GM18909 (cell line): ENCODE measurements around the gene GABRA6.
"Not testable (repeated sequence)": the region's sequence is repeated elsewhere in the genome, so short reads cannot be mapped to it uniquely, and the experiment has no call there.

Experiments used
- ATAC-seq: cut with Tn5 transposase; IDR thresholded peaks from one replicate; pipeline ENCODE4 v1.9.1; 2021; ENCODE audit warnings: mild to moderate bottlenecking; ENCODE audit not compliant: unreplicated experiment, poor library complexity

GABRA6 gene

DNA sequence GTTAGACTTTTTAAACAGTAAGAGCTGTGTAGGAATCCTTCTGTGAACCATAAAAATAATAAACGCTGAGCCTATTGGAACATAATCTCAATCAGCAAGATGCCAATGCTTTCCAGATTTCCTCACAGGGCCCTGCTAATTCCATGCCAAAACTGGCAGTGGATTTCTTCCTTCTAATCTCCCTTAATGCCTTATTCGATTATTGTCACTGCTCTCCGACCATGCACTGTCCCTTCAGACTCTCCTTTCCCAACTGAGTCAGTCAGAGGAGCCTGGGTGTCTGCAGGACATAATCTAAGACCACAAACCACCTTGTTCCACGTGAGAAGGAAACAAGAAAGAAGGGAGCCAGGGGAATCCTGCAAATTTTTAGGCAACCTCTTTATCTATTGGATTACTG, at the start of gene GABRA6:
TSS of gene GABRA6 (plus strand) at position 261 of the 400 bp plus-strand sequence. CDS start 269 bp downstream, outside the sequence.
- no peak for ATAC-seq

DNA sequence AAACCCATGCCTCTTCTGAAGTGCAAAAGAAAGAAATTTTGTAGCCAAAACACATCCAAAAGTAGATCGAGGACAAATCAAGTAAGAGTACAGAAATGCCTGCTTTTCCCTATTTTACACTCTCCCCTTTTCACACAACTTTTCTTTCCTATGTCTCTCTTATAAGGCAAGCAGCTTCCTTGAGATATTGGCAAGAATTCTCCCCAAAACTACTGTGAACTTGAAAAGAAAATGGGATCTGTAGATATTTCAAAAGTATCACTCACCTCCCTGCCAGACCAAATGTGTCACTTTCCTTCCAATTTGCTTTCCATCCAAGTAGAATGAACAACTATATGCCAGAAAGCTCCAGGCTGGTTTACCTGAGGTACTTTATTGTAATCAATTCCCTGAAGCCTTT, 47.9 kb upstream of the GABRA6 start:
- ATAC-seq = no peak

DNA sequence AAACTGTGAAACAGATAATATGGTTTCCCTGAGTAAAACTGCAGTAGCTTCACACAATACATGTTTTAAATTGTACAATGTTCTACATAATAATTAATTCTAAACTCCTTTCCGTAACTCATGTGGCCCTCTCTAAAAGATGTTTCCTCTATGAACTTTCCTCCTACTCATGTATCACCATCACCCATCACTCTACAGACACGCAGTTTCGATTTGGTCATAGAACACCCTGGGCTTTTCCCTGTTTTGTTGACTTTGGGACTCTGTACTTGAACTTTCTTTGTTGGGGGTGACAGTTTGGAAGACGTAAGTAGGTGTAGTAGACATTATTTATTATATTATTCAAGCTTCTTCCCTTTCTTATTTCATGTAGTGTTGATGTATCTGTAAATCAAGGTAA, 44.1 kb upstream of the GABRA6 start:
- no peak for ATAC-seq

DNA sequence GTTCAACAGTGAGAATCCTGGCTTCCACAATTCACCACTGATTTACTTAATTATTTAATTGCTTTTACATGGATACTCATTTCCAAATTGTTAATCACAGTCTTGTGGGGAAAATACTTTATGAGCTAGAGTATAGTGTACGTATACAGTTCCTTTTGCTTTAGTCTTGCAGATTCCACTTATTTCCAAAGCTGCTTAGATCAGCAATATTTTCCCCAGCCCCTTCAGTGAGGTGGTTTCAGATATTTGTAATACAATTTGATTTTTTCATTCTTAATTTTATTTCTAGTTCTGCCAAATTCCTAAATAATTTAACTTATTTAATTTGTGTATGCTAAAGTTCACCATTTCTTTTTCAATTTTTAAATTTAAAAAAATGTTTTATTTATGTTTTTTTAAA, 40.3 kb upstream of the GABRA6 start:
- ATAC-seq = no peak

DNA sequence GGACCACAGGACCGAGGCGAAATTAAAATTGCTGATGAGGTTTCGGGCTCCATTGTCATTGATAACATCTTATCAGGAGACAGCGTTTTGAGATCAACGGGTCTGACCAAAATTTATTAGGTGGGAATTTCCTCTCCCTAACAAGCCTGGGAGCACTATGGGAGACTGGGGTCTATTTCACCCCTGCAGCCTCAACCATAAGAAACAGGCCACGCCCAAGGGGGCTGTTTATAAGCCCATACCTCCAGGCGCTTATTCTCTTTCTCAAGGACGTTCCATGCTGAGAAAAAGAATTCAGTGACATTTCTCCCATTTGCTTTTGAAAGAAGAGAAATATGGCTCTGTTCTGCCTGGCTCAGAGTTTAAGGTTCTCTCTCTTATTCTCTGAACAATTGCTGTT, 33.6 kb upstream of the GABRA6 start:
- not testable (repeated sequence) for ATAC-seq

DNA sequence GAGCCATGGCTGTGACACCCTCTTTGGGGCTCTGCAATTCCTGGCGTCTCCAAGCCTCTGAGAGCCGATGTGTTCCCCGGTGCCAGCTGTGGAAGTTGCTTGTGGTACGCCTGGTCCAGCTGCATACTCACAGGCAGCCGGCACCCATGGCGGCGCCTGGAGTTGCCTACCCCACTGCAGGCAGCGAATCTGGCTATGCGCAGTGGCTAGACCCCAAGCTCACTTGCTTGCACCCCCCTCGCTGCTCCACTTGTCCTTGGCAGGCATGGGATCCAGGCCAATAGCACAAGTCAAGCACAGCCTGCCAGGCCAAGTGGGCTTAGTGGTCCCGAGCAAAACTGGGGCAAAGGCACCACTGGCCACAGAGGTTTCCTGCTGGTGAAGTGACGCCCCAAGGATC, 24.7 kb upstream of the GABRA6 start:
- ATAC-seq = no peak

DNA sequence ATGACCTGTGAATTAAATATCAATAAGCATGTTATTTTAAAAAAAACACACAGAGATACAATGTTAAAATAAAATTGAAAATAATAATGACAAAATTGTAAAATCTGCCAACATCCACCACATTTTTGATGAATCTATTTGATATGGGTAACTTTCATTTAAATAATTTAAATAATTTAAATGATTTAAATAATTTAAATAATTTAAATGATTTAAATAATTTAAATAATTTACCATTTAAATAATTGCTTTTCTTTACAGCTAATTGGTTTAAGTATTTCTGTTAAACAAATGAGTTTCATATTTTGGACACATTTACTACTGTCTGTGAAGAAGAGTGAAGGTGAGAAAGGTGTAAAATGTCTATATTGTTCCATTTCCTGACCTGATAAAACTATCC, 22.1 kb upstream of the GABRA6 start:
- no peak for ATAC-seq

DNA sequence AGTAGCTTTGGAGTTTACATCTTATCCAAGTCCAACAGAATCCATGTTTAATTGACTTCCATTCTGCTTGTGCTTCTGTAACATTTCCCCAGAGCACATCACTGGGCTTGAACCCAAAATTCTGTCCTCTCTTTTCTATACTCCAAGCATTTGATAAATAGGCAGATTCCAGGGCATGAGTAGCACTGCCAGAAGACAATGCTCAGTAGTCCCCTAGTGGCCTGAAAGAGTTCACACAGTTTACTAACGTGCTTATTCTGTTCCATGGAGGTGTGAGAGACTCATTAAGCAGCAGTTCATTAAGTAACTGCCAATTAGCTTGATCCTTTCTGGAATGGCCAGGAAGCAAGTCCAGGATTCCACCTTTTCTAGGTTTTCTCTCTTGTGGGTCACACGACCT, 9.4 kb upstream of the GABRA6 start:
- peak; percentile 88 for ATAC-seq

DNA sequence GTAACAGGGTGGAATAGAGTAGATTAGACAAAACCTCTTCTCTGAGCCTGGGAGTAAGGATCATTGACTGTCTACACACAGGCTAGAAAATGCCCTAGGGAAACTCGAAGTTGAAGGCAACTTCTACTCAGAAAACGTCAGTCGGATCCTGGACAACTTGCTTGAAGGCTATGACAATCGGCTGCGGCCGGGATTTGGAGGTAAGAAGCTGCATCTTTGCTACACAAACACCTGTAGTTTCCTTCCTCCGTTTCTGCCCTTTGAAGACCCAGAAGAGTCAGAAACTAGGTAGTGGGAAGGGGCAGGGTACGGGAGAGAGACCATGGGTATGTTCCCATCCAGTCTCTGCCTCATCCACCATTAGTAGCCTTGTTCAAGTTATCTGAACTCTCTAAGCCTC, 628 bp downstream of the GABRA6 start:
- ATAC-seq = no peak

DNA sequence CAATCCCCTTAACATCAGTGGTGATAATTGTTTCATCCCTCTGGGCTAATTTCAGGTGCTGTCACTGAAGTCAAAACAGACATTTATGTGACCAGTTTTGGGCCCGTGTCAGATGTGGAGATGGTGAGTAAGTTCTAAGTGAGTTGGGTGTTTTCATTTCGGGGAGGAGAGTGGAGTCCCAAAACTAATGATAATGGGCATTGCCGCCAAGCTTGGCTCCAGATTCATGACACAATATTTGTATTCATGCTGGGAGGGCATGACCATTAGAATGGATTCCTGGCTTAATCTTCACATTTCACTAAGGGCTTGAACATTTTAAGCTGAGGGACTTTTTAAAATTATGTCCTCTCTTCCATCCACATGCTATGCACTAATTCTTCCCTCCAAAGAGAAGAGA, 1.4 kb downstream of the GABRA6 start:
- ATAC-seq = no peak

DNA sequence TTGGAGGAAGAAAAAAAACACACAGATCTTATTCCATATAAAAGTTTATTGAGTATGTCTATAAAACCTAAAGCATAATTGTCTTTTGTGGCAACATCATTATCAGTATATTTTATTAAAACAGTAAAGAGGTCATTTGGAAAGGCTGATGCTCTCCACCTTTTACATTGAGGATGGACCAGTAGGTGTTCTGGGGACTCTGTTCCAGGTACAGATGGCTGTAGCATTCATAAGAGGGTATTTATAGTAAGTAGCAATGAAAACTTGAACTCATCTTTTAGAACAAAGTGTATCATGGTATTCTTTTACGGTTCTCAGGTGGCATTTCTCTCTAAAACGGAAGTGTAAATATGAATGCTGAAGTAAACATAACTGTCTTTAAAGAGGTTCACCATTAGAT, 1.8 kb downstream of the GABRA6 start:
- no peak for ATAC-seq

DNA sequence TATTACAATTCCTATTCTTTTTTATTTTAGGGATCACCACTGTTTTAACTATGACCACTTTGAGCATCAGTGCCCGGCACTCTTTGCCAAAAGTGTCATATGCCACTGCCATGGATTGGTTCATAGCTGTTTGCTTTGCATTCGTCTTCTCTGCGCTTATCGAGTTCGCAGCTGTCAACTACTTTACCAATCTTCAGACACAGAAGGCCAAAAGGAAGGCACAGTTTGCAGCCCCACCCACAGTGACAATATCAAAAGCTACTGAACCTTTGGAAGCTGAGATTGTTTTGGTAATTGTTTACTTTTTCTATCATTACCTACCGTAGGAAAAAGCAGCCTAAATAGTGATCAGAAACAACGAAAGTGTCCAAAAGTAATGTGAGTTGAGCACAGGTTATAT, 6.4 kb downstream of the GABRA6 start:
- no peak for ATAC-seq

DNA sequence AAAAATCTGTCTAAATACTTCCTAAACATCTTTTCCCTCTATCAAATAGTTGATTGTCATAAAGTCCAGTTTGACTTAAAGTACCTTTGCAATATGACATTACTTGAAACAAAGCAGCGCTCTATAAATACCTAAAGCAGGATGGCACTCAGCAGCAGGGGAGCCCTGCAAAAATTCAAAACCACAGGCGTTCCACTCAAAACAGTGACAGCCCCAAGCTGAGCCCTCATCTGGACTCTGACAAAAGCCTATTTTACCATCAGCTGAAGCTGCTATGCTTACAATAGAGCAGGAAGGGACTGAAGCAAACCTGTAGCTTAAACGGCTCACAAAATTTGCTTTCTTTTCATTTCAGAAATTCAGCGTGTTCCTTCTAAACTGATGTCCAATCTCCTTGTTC, 11.5 kb downstream of the GABRA6 start:
- no peak for ATAC-seq

DNA sequence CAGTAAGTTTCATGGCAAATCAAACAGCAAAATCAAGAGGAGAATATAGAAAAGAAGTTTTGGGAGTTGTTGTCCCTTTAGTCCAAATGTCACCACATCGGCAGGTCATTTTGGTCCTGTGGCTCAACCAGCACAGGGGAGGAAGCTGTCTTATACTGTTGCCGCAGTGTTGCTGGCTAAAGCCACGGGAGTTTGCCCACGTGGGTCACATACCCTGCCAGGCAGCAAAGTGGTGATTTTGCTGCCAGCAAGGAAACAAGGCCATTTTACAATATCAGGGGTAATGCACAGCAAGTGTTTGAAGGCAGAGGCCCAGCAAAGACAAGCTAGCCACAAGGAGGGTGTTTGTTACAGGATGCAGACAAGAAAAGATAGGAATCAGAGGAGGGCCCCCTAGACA, 14.5 kb downstream of the GABRA6 start:
- no peak for ATAC-seq

DNA sequence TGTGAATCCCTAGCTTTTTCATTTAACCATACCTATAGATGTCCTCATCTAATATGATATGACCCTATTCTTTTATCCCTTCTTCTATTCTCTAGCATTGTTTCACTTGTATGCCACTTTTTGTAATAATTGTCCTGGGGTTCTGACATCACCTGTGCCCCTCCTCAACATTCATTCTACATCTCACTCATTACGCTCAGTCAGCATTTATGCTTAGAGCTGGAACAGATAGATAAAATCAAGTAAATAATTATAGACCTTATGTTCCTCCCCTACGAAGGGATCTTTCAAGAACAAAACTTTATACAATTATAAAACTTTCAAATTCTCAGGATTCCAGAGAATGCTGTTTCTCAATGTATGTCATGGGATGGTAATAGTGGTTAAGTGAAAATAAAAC, 18.0 kb downstream of the GABRA6 start:
- no peak for ATAC-seq

DNA sequence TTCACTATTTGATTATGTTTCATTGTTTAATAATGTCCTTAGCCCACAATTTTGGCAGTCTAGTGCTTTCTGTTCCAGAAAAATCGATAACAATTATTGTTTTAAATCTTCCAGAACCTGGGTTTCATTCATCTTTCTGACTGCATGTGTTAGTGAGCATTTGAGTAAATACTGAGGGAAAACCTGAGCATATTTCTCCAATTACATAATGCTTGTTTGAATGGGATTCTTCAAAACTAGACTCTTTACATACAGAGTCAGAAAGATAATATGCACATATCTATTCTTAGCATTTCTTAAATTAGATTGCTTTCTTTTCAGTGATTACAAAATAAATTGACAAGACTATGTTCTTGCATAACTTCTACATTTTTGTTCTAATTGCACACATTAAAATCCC, 21.9 kb downstream of the GABRA6 start:
- ATAC-seq = no peak

DNA sequence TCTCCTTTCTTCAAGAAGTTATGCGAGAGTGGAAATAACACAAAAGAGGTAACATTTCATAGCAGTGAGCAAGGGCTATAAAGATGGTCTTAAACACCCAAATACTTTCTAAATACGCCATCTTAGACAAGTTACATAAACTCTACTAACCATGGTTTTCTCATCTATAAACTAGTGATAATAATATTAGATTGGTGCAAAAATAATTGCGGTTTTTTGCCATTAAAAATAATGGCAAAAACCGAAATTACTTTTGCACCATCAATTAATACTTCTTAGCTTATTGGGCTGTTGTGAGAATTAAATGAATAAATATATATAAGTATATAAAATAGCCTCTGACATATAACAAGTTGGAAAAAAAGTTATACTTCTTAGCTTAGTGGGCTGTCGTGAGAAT, 23.7 kb downstream of the GABRA6 start:
- no peak for ATAC-seq

DNA sequence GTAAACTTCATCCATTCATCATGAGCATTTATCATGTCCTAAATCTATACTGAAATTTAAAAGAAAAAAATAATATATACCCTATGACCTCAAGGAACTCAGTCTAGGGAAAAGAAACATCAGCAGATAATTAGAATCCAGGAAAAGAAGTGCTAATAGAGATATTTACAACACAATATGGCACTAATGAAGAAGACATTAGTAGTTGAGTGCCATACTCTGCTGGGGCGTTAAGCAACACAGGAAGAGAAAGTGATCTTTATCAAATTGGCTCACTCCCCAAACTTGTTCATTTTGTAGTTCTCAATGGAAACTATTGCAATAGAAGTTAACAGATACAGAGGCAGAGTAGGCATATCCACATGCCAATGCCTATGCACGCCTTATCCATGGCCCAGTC, 27.5 kb downstream of the GABRA6 start:
- ATAC-seq = no peak

DNA sequence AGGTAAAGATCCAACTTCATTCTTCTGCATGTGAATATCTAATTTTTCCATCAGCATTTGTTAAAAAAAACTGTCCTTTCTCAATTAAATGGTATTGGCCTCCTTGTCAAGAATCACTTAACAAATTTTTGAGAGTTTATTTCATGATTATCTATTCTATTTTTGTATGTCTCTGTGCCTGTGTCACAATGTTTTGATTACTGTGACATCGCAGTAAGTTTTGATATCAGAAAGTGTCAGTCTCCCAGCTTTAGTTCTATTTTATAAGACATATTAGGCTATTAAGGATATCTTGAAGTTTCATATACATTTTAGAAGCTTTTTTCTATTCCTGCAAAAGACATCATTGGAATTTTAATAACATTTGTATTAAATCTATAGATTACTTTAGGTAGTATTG, 33.6 kb downstream of the GABRA6 start:
- ATAC-seq = no peak

DNA sequence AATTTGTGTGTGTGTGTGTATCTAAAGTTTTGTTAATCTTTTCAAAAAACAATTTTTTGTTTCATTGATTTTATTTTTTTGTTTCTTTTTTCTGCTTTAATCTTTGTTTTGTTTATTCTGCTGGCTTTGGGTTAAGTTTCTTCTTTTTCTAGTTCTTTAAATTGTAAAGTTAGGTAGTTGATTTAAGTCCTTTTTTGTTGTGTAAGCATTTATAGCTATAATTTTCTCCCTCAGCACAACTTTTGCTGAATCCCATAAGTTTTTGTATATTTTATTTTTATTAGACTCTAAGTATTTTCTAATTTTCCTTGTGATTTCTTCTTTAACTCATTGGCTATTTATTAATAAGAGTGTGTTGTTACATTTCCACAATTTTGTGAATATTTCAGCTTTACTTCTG, 34.9 kb downstream of the GABRA6 start:
- no peak for ATAC-seq

DNA sequence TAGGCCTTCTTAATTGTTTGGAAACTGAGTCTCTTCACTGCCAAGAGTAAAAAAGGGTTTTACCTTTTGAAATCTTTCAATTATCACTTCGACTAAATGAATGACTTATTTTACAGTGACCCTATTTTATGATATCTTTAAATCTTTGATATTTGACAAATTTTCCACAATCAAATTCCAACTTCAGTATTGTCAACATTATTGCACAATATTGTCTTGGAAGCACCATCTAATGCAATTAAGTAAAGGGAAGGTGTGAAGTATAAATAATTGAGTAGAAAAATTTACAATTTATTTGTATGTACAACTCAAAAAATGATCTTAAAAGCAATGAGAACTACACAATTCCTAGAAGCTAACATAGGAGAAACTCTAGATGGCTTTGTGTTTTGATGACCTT, 49.2 kb downstream of the GABRA6 start:
- ATAC-seq = no peak

DNA sequence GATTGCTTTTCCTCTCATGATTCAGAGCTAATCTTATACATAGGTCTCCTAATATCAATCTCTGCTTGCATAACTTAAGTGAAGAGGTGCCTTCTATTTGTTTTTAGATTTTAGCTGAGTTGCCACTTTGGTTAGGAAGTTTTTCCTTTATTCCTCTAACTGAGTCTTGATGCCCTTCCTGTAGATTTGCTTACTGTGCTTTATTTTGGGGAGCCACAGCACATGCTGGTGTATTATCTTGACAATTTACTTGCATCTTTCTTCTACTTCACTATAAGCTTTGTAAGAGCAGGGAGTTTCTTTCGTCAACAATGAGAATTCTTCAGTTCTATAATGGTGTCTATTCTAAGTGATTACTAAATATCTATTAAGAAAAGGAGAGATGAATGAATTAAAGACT, 54.9 kb downstream of the GABRA6 start:
- no peak for ATAC-seq

DNA sequence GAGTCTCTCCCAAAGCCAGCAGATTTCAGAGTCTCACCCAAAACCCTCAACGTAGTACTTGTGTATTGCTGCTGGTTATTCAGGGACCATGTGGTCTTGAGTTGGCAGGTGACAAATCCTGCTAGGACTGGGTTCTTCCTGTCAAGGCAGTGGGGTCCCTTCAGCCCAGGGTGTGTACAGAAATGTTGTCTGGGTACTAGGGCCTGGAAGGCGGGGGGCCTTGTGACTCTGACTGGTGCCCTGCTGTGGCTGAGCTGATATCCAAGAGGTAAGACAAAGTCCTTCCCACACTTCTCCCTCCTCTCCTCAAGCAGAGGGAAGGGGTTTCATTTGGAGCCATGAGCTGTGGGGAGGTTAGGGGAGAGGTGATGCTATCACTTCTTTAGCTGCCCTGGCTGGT, 58.8 kb downstream of the GABRA6 start:
- ATAC-seq = no peak
